SK-MEL-5 (cell line): ENCODE data around the gene METTL3. TPM values are rescaled to one million over a fixed set of nuclear protein-coding genes. Genes with fewer than 3 reads are reported as not detected.
"Not testable (repeated sequence)": the region's sequence is repeated elsewhere in the genome, so short reads cannot be mapped to it uniquely, and the experiment has no call there.

Experiments used
- DNase-seq: peaks from one replicate; pipeline ENCODE4 v3.0.0-alpha.2; 2016; ENCODE audit warnings: low read depth, low spot score
- in situ Hi-C: cut with HindIII; loops from 2 replicates; pipeline ENCODE4 v1.10.0; 2016; ENCODE audit warnings: low sequenced_read_pairs, high pct_unique_total_duplicates, low pct_unique_long_range_greater_than_20kb
- polyA plus RNA-seq, 2 experiments: library from polyadenylated mRNA; depleted of rRNA; stranded (reverse); fragments of >200 nt; gene quantifications; 2 replicates each; pipeline ENCODE4 v1.2.3, GENCODE V29; 2015
- total RNA-seq: library from RNA; depleted of rRNA; stranded (reverse); fragments of >200 nt; shearing (Covaris generic); gene quantifications from 2 replicates; pipeline ENCODE4 v1.2.3, GENCODE V29; 2014; rRNA removed

The METTL3 gene
- total RNA-seq = 44.5 and 46.8 TPM in 2 replicates
- polyA plus RNA-seq (2015; cell fraction: cytosol; rRNA removed) = 31.4 and 32.7 TPM in 2 replicates
- polyA plus RNA-seq (2015; cell fraction: nucleus; rRNA removed) = 325 and 429 TPM in 2 replicates

- in situ Hi-C loops = no loop called here
- DNase-seq = peak; percentile 99
Observed at GRCh38 chr14:21510735-21511657, at the start of gene METTL3. METTL3 (minus strand) TSS chr14:21511340; CDS start chr14:21511223, 117 bp downstream.

- in situ Hi-C loops = no loop called here
- DNase-seq = no peak
Observed at GRCh38 chr14:21558703-21559170, 47.6 kb upstream of the METTL3 start.

- DNase-seq = peak; percentile 87
- in situ Hi-C loops = no loop called here
Observed at GRCh38 chr14:21557084-21557901, 46.2 kb upstream of the METTL3 start.

- DNase-seq = no peak
- in situ Hi-C loops = no loop called here
Observed at GRCh38 chr14:21556378-21557083, 45.4 kb upstream of the METTL3 start.

GRCh38 chr14:21553266-21553665, 42.1 kb upstream of the METTL3 start:
- in situ Hi-C loops = no loop called here
- no peak for DNase-seq

- DNase-seq, in situ Hi-C loops: not testable (repeated sequence)
Observed at GRCh38 chr14:21544588-21544987, 33.4 kb upstream of the METTL3 start.

GRCh38 chr14:21543963-21544362, 32.8 kb upstream of the METTL3 start:
- in situ Hi-C loops = no loop called here
- no peak for DNase-seq

GRCh38 chr14:21543521-21543960, 32.4 kb upstream of the METTL3 start:
- no peak for DNase-seq
- in situ Hi-C loops = no loop called here

GRCh38 chr14:21541413-21542074, 30.4 kb upstream of the METTL3 start:
- no peak for DNase-seq
- in situ Hi-C loops = no loop called here

- in situ Hi-C loops = no loop called here
Observed at GRCh38 chr14:21539189-21539940, 28.2 kb upstream of the METTL3 start.

GRCh38 chr14:21537090-21537424, 25.9 kb upstream of the METTL3 start:
- in situ Hi-C loops = no loop called here
- DNase-seq = no peak

More at GRCh38 chr14:21539189-21539940, 28.2 kb upstream of the METTL3 start:
- DNase-seq = no peak

GRCh38 chr14:21536418-21537089, 25.4 kb upstream of the METTL3 start:
- in situ Hi-C loops = no loop called here
- DNase-seq = no peak

GRCh38 chr14:21535545-21536417, 24.6 kb upstream of the METTL3 start:
- no peak for DNase-seq
- in situ Hi-C loops = no loop called here

- DNase-seq = no peak
- in situ Hi-C loops = no loop called here
Observed at GRCh38 chr14:21534576-21534975, 23.4 kb upstream of the METTL3 start.

- no peak for DNase-seq
- in situ Hi-C loops = no loop called here
Observed at GRCh38 chr14:21533294-21533693, 22.2 kb upstream of the METTL3 start.
